Liver (tissue), 3 donors: ENCODE data around the gene PPME1.

ENCODE experiments used
- ATF3 ChIP-seq: IDR thresholded peaks from 2 replicates; pipeline ENCODE4 v1.6.1; 2016; ENCODE audit warnings: antibody characterized with exemption
- CTCF ChIP-seq: fragments of 150-350 bp; IDR thresholded peaks from 2 replicates; pipeline ENCODE4 v1.5.1; 2017; ENCODE audit warnings: improper control_type of control experiment, low read depth, low read length; ENCODE audit not compliant: missing input control
- EGR1 ChIP-seq, 2 donors: IDR thresholded peaks; 2 replicates each; pipeline ENCODE4 v1.6.1; 2016 to 2018; ENCODE audit warnings: antibody characterized with exemption in 2 of 2, low read depth in 2 of 2
- GABPA ChIP-seq, 2 donors: IDR thresholded peaks in 1 of 2; conservative IDR thresholded peaks in 1 of 2; 2 replicates each; pipeline ENCODE4 v1.6.1; 2016; ENCODE audit warnings: antibody characterized with exemption in 2 of 2, mild to moderate bottlenecking in 1 of 2, moderate library complexity in 1 of 2
- HNF4A ChIP-seq, 2 donors: conservative IDR thresholded peaks; 2 replicates each; pipeline ENCODE4 v1.6.1; 2016; ENCODE audit warnings: antibody characterized with exemption in 2 of 2, mild to moderate bottlenecking in 2 of 2
- JUND ChIP-seq, 2 donors: IDR thresholded peaks; 2 replicates each; pipeline ENCODE4 v1.6.1; 2016; ENCODE audit warnings: antibody characterized with exemption in 2 of 2
- MAX ChIP-seq: IDR thresholded peaks from 2 replicates; pipeline ENCODE4 v1.6.1; 2016; ENCODE audit warnings: antibody characterized with exemption
- RAD21 ChIP-seq, 2 donors: IDR thresholded peaks; 2 replicates each; pipeline ENCODE4 v1.6.1; 2016; ENCODE audit warnings: antibody characterized with exemption in 2 of 2, mild to moderate bottlenecking in 2 of 2
- RXRA ChIP-seq, 2 donors: IDR thresholded peaks; 2 replicates each; pipeline ENCODE4 v1.6.1; 2017 to 2018; ENCODE audit warnings: antibody characterized with exemption in 2 of 2, mild to moderate bottlenecking in 1 of 2
- SP1 ChIP-seq: IDR thresholded peaks from 2 replicates; pipeline ENCODE4 v1.6.1; 2018; ENCODE audit warnings: antibody characterized with exemption, mild to moderate bottlenecking
- TAF1 ChIP-seq: conservative IDR thresholded peaks from 2 replicates; pipeline ENCODE4 v1.6.1; 2016; ENCODE audit warnings: antibody characterized with exemption, mild to moderate bottlenecking
- YY1 ChIP-seq: IDR thresholded peaks from 2 replicates; pipeline ENCODE4 v1.6.1; 2016; ENCODE audit warnings: antibody characterized with exemption, mild to moderate bottlenecking
- ZBTB33 ChIP-seq: IDR thresholded peaks from 2 replicates; pipeline ENCODE4 v1.6.1; 2016; ENCODE audit warnings: antibody characterized with exemption
- TF ChIP-seq, protein P1 (sequence below): IDR thresholded peaks from 2 replicates; pipeline ENCODE4 v1.6.1; 2016; ENCODE audit warnings: antibody characterized with exemption, mild to moderate bottlenecking
- donor health status: healthy.
- donor health status: healthy.

DNA sequence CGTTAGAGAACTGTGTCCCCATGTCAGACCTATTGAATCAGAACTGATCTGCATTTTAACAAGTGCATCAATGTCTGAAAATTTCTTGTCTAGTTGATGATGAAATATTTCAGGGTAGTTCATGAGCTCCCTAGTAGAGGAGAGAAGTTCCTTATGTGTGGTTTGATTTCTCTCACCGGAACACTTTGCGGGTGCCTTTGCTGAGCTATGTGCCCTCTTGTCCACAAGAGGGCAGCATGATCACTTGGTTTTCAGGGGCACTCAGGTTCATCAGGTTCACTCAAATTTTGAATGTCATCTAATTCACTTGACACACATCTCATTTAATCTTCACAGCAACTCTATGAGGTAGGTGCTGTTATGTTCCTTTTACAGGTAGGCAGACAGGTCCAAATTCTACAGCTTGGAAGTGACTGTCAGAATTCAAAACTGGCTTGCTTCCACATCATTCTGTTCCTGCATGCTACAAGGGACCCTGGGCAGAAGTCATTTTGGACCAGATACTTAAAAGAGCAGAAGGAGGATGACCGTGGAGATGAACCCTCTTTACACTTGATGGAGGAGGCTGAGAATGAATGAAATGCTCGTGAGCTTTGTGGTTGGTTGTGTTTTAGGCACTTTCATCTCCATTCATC lies 84.8 kb downstream of the PPME1 start:
- peak; percentile 86 to 93 for TF ChIP-seq RAD21 (IDR thresholded peaks at IDR 0.05)
- peak; percentile 91 for TF ChIP-seq CTCF
- TF ChIP-seq SP1: no peak
- TF ChIP-seq RXRA (IDR thresholded peaks at IDR 0.05): peak; percentile 58 to 83
- TF ChIP-seq HNF4A (conservative IDR thresholded peaks at IDR 0.05): peak in 1 of 2 donors; percentile 23
- no peak for TF ChIP-seq ATF3
- no peak for TF ChIP-seq TAF1
- no peak for TF ChIP-seq YY1
- TF ChIP-seq, protein P1, sequence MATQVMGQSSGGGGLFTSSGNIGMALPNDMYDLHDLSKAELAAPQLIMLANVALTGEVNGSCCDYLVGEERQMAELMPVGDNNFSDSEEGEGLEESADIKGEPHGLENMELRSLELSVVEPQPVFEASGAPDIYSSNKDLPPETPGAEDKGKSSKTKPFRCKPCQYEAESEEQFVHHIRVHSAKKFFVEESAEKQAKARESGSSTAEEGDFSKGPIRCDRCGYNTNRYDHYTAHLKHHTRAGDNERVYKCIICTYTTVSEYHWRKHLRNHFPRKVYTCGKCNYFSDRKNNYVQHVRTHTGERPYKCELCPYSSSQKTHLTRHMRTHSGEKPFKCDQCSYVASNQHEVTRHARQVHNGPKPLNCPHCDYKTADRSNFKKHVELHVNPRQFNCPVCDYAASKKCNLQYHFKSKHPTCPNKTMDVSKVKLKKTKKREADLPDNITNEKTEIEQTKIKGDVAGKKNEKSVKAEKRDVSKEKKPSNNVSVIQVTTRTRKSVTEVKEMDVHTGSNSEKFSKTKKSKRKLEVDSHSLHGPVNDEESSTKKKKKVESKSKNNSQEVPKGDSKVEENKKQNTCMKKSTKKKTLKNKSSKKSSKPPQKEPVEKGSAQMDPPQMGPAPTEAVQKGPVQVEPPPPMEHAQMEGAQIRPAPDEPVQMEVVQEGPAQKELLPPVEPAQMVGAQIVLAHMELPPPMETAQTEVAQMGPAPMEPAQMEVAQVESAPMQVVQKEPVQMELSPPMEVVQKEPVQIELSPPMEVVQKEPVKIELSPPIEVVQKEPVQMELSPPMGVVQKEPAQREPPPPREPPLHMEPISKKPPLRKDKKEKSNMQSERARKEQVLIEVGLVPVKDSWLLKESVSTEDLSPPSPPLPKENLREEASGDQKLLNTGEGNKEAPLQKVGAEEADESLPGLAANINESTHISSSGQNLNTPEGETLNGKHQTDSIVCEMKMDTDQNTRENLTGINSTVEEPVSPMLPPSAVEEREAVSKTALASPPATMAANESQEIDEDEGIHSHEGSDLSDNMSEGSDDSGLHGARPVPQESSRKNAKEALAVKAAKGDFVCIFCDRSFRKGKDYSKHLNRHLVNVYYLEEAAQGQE: no peak
- TF ChIP-seq MAX: no peak
- TF ChIP-seq EGR1 (IDR thresholded peaks at IDR 0.05; ENCODE audit: low read depth in 2 of 2): no peak
- no peak for TF ChIP-seq ZBTB33
- no peak for TF ChIP-seq JUND (IDR thresholded peaks at IDR 0.05)
- TF ChIP-seq GABPA (IDR thresholded peaks at IDR 0.05 in 1 of 2, conservative IDR thresholded peaks at IDR 0.05 in 1 of 2): no peak
